ENCODE measurements around the gene SHCBP1L. TPM values are rescaled to one million over a fixed set of nuclear protein-coding genes. Genes with fewer than 3 reads are reported as not detected.

Gene SHCBP1L
- total RNA-seq, 1 experiment from 2014 or later, result not detected

- DNase-seq (ENCODE audit: low read depth, low spot score) (no peak), ATAC-seq (no peak)
- peaks cover 89% of the 10 kb centered on the region for H3K36me3 ChIP-seq (ENCODE audit: control insufficient read depth, insufficient read depth, low read length)
- no TSS peak for BruUV-seq (replicated peaks)
- no peak overlapping the region for H3K27ac ChIP-seq (ENCODE audit: low read length)
- ChIA-PET CTCF (no interaction called here), POLR2A (no interaction called here)
- no peak for TF ChIP-seq TCF7L2 (IDR thresholded peaks at IDR 0.05; ENCODE audit: low read depth, low read length)
- no peak for TF ChIP-seq POLR2AphosphoS5 (IDR thresholded peaks at IDR 0.05; ENCODE audit: low read depth, low read length)
- TF ChIP-seq, protein P1, sequence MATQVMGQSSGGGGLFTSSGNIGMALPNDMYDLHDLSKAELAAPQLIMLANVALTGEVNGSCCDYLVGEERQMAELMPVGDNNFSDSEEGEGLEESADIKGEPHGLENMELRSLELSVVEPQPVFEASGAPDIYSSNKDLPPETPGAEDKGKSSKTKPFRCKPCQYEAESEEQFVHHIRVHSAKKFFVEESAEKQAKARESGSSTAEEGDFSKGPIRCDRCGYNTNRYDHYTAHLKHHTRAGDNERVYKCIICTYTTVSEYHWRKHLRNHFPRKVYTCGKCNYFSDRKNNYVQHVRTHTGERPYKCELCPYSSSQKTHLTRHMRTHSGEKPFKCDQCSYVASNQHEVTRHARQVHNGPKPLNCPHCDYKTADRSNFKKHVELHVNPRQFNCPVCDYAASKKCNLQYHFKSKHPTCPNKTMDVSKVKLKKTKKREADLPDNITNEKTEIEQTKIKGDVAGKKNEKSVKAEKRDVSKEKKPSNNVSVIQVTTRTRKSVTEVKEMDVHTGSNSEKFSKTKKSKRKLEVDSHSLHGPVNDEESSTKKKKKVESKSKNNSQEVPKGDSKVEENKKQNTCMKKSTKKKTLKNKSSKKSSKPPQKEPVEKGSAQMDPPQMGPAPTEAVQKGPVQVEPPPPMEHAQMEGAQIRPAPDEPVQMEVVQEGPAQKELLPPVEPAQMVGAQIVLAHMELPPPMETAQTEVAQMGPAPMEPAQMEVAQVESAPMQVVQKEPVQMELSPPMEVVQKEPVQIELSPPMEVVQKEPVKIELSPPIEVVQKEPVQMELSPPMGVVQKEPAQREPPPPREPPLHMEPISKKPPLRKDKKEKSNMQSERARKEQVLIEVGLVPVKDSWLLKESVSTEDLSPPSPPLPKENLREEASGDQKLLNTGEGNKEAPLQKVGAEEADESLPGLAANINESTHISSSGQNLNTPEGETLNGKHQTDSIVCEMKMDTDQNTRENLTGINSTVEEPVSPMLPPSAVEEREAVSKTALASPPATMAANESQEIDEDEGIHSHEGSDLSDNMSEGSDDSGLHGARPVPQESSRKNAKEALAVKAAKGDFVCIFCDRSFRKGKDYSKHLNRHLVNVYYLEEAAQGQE (IDR thresholded peaks at IDR 0.05; ENCODE audit: insufficient read depth in 1 of 2, low read depth in 2 of 2, low read length in 1 of 2), result no peak
- no peak for TF ChIP-seq SIN3A (IDR thresholded peaks at IDR 0.05; ENCODE audit: borderline replicate concordance, insufficient read depth, low read depth, low read length)
- TF ChIP-seq CTCF (IDR thresholded peaks at IDR 0.05), result no peak
- in situ Hi-C loops (cut with HindIII; ENCODE audit: low pct_unique_long_range_greater_than_20kb, low sequenced_read_pairs) (no loop called here), intact Hi-C loops (cut with micrococcal nuclease; ENCODE audit: unreplicated experiment) (no loop called here)
- no peaks in the 10 kb centered on the region for H3K27me3 ChIP-seq (ENCODE audit: control insufficient read depth, insufficient read depth, low read length)
- no peaks in the 10 kb centered on the region for H3K4me1 ChIP-seq (ENCODE audit: control insufficient read depth, insufficient read depth, low read length)
- H3K4me3 ChIP-seq (ENCODE audit: low read depth in 2 of 2, low read length in 2 of 2), result no peak overlapping the region
- no peaks in the 10 kb centered on the region for H3K9me3 ChIP-seq (ENCODE audit: control insufficient read depth, insufficient read depth, low read depth, low read length)
Measured at GRCh38 chr1:182863940-182864339, 89.0 kb downstream of the SHCBP1L start.

DNA sequence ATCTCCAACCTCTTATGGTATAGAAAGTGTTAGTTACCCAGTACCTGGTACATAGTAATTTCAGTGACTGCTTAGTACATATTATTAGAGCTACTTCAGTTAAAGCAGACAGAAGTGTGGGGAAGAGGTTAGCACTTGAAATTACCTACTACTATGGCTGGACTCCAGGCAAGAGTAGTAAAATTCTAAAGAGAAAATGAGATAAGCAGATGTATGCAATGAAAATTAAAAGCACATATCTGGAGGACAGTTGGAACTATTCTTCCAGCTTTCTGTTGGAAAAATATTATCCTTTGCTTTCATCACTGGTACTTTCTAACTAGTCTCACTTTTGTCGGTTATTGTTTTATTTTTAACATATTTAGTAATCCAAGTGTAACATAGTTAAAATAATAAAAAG, 90.1 kb downstream of the SHCBP1L start:
- H3K4me1 ChIP-seq (ENCODE audit: control insufficient read depth, insufficient read depth, low read length), result no peaks in the 10 kb centered on the region
- no peak overlapping the region for H3K27ac ChIP-seq (ENCODE audit: low read length)
- DNase-seq (ENCODE audit: low read depth, low spot score) (no peak), ATAC-seq (no peak)
- no peak for TF ChIP-seq CTCF (IDR thresholded peaks at IDR 0.05)
- no peak for TF ChIP-seq TCF7L2 (IDR thresholded peaks at IDR 0.05; ENCODE audit: low read depth, low read length)
- no peak for TF ChIP-seq SIN3A (IDR thresholded peaks at IDR 0.05; ENCODE audit: borderline replicate concordance, insufficient read depth, low read depth, low read length)
- TF ChIP-seq, protein P1 (IDR thresholded peaks at IDR 0.05; ENCODE audit: insufficient read depth in 1 of 2, low read depth in 2 of 2, low read length in 1 of 2), result no peak
- no peak for TF ChIP-seq POLR2AphosphoS5 (IDR thresholded peaks at IDR 0.05; ENCODE audit: low read depth, low read length)
- no peak overlapping the region for H3K4me3 ChIP-seq (ENCODE audit: low read depth in 2 of 2, low read length in 2 of 2)
- ChIA-PET CTCF (no interaction called here), POLR2A (no interaction called here)
- H3K36me3 ChIP-seq (ENCODE audit: control insufficient read depth, insufficient read depth, low read length), result peaks cover 90% of the 10 kb centered on the region
- H3K27me3 ChIP-seq (ENCODE audit: control insufficient read depth, insufficient read depth, low read length), result no peaks in the 10 kb centered on the region
- no TSS peak for BruUV-seq (replicated peaks)
- in situ Hi-C loops (cut with HindIII; ENCODE audit: low pct_unique_long_range_greater_than_20kb, low sequenced_read_pairs) (no loop called here), intact Hi-C loops (cut with micrococcal nuclease; ENCODE audit: unreplicated experiment) (no loop called here)
- no peaks in the 10 kb centered on the region for H3K9me3 ChIP-seq (ENCODE audit: control insufficient read depth, insufficient read depth, low read depth, low read length)
